K562 treated with DMSO at 1 percent for 24 hours (cell line): Measurements from ENCODE around the gene ALDH2. TPM values are rescaled to one million over a fixed set of nuclear protein-coding genes. Genes with fewer than 3 reads are reported as not detected.

ENCODE experiments used
- total RNA-seq: library from RNA; unstranded; fragments of 300-600 nt; gene quantifications from 2 replicates; pipeline ENCODE4 v1.2.3, GENCODE V29; 2022; ENCODE audit warnings: low read depth; ENCODE audit not compliant: insufficient read depth

The ALDH2 gene
- 55.8 and 72.7 TPM in 2 replicates for total RNA-seq

GRCh38 chr12:111766608-111767361 is at the start of gene ALDH2:
Gene ALDH2 (plus strand): TSS chr12:111766933. CDS start chr12:111766983, 50 bp downstream.

GRCh38 chr12:111841750-111842555 is 75.2 kb downstream of the ALDH2 start, which contains the start of gene MAPKAPK5:
Gene MAPKAPK5 (plus strand): TSS chr12:111842228. CDS start chr12:111842734, 506 bp downstream.

Other genes starting within 250 kb of the ALDH2 start
- 42.0 and 45.6 TPM in 2 replicates for gene ATXN2, start 167.6 kb upstream of the ALDH2 start, total RNA-seq
- 16.8 and 19.7 TPM in 2 replicates for gene BRAP, start 81.0 kb upstream of the ALDH2 start, total RNA-seq
- 19.5 and 21.2 TPM in 2 replicates for gene ACAD10, start 80.9 kb upstream of the ALDH2 start, total RNA-seq
- gene MAPKAPK5, start 75.3 kb downstream of the ALDH2 start, total RNA-seq: 29.9 and 34.5 TPM in 2 replicates
- gene TMEM116, start 246.2 kb downstream of the ALDH2 start, total RNA-seq: 10.3 and 13.3 TPM in 2 replicates
- 210 and 216 TPM in 2 replicates for gene ERP29, start 246.5 kb downstream of the ALDH2 start, total RNA-seq